Activated CD4-positive, alpha-beta T cell treated with anti-CD3 and anti-CD28 coated beads for 36 hours (primary cell): ENCODE data around the gene SECTM1. TPM values are rescaled to one million over a fixed set of nuclear protein-coding genes. Genes with fewer than 3 reads are reported as not detected.
A peak's percentile ranks its signal among the peaks of the same experiment; 100 is the strongest.

Source experiments
- ATAC-seq: fragments of 200-7000 bp; cut with Tn5 transposase; one replicate; pipeline ENCODE4 v1.10.0; 2021; ENCODE audit warnings: mild to moderate bottlenecking, moderate library complexity
- CTCF ChIA-PET: fragments of 350-600 bp; sonication (Branson Sonifier 250); formaldehyde crosslinking; loops from one replicate; lab custom pipeline; 2021; ENCODE audit warnings: antibody characterized with exemption; lab: Charles Lee
- POLR2A ChIA-PET: fragments of 350-600 bp; sonication (Branson Sonifier 250); formaldehyde crosslinking; loops from one replicate; lab custom pipeline; 2021; ENCODE audit warnings: antibody characterized with exemption, inconsistent platforms; lab: Charles Lee
- DNase-seq: peaks from one replicate; pipeline ENCODE4 v3.0.0-alpha.2; 2020
- H3K27ac Mint-ChIP-seq: one replicate; pipeline ENCODE4 v1.8.0; 2021; ENCODE audit warnings: mixed read lengths
- H3K27me3 Mint-ChIP-seq: one replicate; pipeline ENCODE4 v1.8.0; 2021; ENCODE audit warnings: mixed read lengths
- H3K36me3 Mint-ChIP-seq: one replicate; pipeline ENCODE4 v1.8.0; 2021; ENCODE audit warnings: low read depth, mixed read lengths
- H3K4me1 Mint-ChIP-seq: one replicate; pipeline ENCODE4 v1.8.0; 2021; ENCODE audit warnings: mixed read lengths
- H3K4me3 Mint-ChIP-seq: one replicate; pipeline ENCODE4 v1.8.0; 2021; ENCODE audit warnings: mild to moderate bottlenecking, moderate library complexity, mixed read lengths
- H3K9me3 Mint-ChIP-seq: one replicate; pipeline ENCODE4 v1.8.0; 2021; ENCODE audit warnings: low read depth, mixed read lengths
- intact Hi-C, 2 experiments: fragments of 100-400 bp; cut with DNase I in 1 of 2; cut with micrococcal nuclease in 1 of 2; formaldehyde crosslinking; loops; one replicate each; pipeline versions ENCODE4 v1.14.2 to v1.15.1; 2022 to 2024; cut with DNase I, micrococcal nuclease
- total RNA-seq, 2 experiments: library from RNA; stranded (reverse); gene quantifications; one replicate each; pipeline ENCODE4 v1.2.3, GENCODE V29; 2021

SECTM1 gene
- total RNA-seq, 2 experiments from 2014 or later: 9.0 to 10.9 TPM

GRCh38 chr17:82294064-82294773 is 39.3 kb downstream of the SECTM1 start:
- H3K27me3 Mint-ChIP-seq: no peaks in the 10 kb centered on the region
- POLR2A ChIA-PET: interaction anchor here (0.9 to 1.1 kb wide), 2 partner anchors 9 to 11 kb away, joined by 3 to 4 read pairs; no protein-coding TSS in a partner anchor
- peak overlapping the region; percentile 79 for H3K4me3 Mint-ChIP-seq
- H3K27ac Mint-ChIP-seq: peak overlapping the region; percentile 90
- H3K9me3 Mint-ChIP-seq: peaks cover 2% of the 10 kb centered on the region
- peaks cover 60% of the 10 kb centered on the region for H3K4me1 Mint-ChIP-seq
- CTCF ChIA-PET: interaction anchor here (1.1 kb wide), 1 partner anchor 12 kb away, joined by 3 read pairs; no protein-coding TSS in a partner anchor
- ATAC-seq: no peak
- DNase-seq: no peak
- H3K36me3 Mint-ChIP-seq: peaks cover 16% of the 10 kb centered on the region
- intact Hi-C loops: loop anchor here (10.0 kb wide), 4 partner anchors 169 to 779 kb away; partner anchors contain the start of genes ACTG1 (in 1 of the 2) and MAFG (in 1 of the 2)

- peaks cover 16% of the 10 kb centered on the region for H3K36me3 Mint-ChIP-seq
- H3K4me3 Mint-ChIP-seq: peak overlapping the region; percentile 78
- H3K4me1 Mint-ChIP-seq: peaks cover 71% of the 10 kb centered on the region
Measured at GRCh38 chr17:82292251-82293154, 41.1 kb downstream of the SECTM1 start.

DNA sequence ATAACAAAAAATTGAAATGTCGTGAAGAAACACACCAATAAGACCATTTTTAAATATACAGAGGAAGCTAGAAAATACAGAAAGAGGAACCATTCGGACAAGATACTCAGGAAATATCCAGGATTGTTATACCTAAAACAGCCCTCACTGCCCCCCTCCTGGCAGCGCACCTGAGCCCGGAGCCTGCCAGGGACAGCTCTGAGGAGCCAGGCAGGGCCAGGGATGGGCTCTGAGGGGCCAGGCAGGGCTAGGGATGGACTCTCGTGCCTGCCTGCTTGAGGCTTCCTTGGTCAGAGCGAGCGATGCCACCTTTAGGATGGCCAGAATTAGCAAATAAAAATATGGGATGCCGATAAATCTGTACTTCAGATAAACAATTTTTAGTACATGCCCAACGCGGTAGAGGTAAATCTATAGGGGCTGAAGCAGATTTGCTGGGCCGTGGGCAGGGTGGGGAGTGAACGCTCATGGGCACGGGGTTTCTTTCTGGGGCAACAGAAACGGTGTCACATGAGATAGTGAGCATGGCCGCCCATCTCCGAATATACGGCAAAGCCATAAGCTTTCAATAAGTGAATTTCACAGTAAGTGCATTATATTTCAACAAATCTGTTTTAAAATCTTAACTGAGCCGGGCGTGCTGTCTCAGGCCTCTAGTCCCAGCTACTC is 41.9 kb downstream of the SECTM1 start:
- intact Hi-C loops: loop anchor here (1.0 to 10.0 kb wide), 8 partner anchors 18 to 777 kb away; partner anchors contain the start of genes ACTG1 (in 1 of the 2), CSNK1D (in 1 of the 2), MAFG (in 1 of the 2) and SLC16A3 (in 1 of the 2)
- peak overlapping the region; percentile 78 for H3K4me3 Mint-ChIP-seq
- POLR2A ChIA-PET: interaction anchor here (0.9 to 2.5 kb wide), 5 partner anchors 8 to 29 kb away, joined by 3 to 12 read pairs (median 10); no protein-coding TSS in a partner anchor
- CTCF ChIA-PET: interaction anchor here (0.5 to 1.5 kb wide), 5 partner anchors 9 to 86 kb away, joined by 3 to 5 read pairs (median 4); partner anchors contain the start of gene CD7
- H3K9me3 Mint-ChIP-seq: peaks cover 2% of the 10 kb centered on the region
- H3K36me3 Mint-ChIP-seq: peaks cover 16% of the 10 kb centered on the region
- ATAC-seq (no peak), DNase-seq (no peak)
- peak overlapping the region; percentile 59 for H3K27ac Mint-ChIP-seq
- H3K4me1 Mint-ChIP-seq: peaks cover 71% of the 10 kb centered on the region
- no peaks in the 10 kb centered on the region for H3K27me3 Mint-ChIP-seq

More at GRCh38 chr17:82292251-82293154, 41.1 kb downstream of the SECTM1 start:
- H3K9me3 Mint-ChIP-seq: peaks cover 2% of the 10 kb centered on the region
- ChIA-PET POLR2A (interaction anchor here (0.6 to 2.5 kb wide), 9 partner anchors 9 to 1171 kb away, joined by 3 to 12 read pairs (median 10); partner anchors contain the start of genes CD7 and CSNK1D), CTCF (interaction anchor here (0.7 to 1.5 kb wide), 6 partner anchors 9 to 630 kb away, joined by 3 to 5 read pairs (median 4); partner anchors contain the start of gene CD7)
- intact Hi-C loops: loop anchor here (1.0 to 10.0 kb wide), 8 partner anchors 19 to 778 kb away; partner anchors contain the start of genes ACTG1 (in 1 of the 2), CSNK1D (in 1 of the 2), MAFG (in 1 of the 2) and SLC16A3 (in 1 of the 2)
- H3K27ac Mint-ChIP-seq: peak overlapping the region; percentile 85
- DNase-seq: peak; percentile 96
- no peaks in the 10 kb centered on the region for H3K27me3 Mint-ChIP-seq
- peak; percentile 89 for ATAC-seq

DNA sequence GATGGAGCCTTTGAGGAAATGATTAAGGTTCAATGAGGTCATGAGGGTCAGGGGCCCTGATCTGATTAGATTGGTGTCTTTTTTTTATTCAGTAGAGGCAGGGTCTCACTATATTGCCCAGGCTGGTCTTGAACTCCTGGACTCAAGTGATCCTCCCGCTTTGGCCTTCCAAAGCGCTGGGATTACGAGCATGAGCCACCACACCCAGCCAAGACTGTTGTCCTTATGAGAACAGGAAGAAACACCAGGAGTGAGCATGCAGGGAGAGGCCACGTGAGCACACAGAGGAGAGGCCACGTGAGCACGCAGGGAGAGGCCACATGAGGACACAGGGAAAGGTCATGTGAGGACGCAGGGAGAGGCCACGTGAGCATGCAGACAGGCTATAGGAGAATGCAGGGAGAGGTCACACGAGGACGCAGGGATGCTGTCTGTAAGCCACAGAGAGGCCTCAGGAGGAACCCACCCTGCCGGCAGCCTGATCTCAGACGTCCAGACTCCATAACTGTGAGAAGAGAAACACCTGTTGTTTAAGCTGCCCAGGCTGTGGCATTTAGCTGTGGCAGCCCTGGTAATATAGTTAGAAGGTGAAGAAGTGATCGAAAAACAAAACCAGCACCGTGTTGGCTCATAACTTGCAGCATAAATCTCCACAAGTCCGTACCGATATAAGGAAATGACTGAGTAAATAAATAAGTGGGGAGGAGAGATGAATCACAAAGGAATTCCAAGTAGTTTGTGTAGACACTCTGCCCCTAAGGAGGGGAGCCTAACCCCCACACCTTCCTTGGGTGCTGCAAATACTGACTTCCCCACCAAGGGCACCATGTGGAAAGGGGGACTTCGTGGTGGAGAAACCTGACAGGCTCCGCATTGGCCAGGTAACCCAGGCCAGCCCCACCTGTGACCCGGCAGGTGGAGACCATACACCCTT is 45.4 kb downstream of the SECTM1 start:
- ATAC-seq: no peak
- Mint-ChIP-seq H3K9me3 (no peaks in the 10 kb centered on the region), H3K4me3 (no peak overlapping the region), H3K36me3 (no peaks in the 10 kb centered on the region), H3K27ac (peak overlapping the region; percentile 66), H3K27me3 (no peaks in the 10 kb centered on the region), H3K4me1 (peaks cover 52% of the 10 kb centered on the region)
- ChIA-PET POLR2A (interaction anchor here (1.1 kb wide), 1 partner anchor 10 kb away, joined by 3 read pairs; no protein-coding TSS in a partner anchor), CTCF (interaction anchor here (0.6 to 0.8 kb wide), 2 partner anchors 29 to 654 kb away, joined by 3 to 5 read pairs; partner anchors contain the start of gene CD7)
- DNase-seq: no peak
- intact Hi-C loops: loop anchor here in 1 of 2 experiments (2.0 kb wide), 1 partner anchor 15 kb away; the partner anchor contains the start of gene CSNK1D

- Mint-ChIP-seq H3K4me1 (peaks cover 59% of the 10 kb centered on the region), H3K4me3 (no peak overlapping the region), H3K9me3 (no peaks in the 10 kb centered on the region), H3K36me3 (no peaks in the 10 kb centered on the region), H3K27me3 (no peaks in the 10 kb centered on the region), H3K27ac (peak overlapping the region; percentile 66)
- DNase-seq: no peak
- no peak for ATAC-seq
- CTCF ChIA-PET: interaction anchor here (0.6 kb wide), 1 partner anchor 653 kb away, joined by 5 read pairs; no protein-coding TSS in a partner anchor
- POLR2A ChIA-PET: no interaction called here
- intact Hi-C loops: no loop called here
Measured at GRCh38 chr17:82287013-82287867, 46.3 kb downstream of the SECTM1 start.

DNA sequence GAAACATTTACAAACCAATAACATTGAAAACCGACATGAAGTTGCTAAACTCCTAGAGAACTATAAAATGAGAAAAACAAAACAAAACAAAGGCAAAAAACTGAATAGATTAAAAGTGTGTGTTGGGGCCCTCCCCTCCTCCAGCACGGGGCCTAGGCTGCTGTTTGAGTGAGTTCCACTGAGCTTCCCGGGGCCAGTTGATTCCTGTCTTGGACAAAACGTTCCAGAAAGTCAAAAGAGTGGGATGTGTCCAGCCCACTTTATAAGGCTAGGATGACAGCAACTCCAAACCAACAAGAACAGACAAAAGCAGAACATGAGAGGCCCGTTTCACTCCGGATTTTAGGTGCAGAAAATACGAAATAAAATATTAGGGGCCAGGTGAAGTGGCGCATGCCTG is 48.4 kb downstream of the SECTM1 start:
- no peaks in the 10 kb centered on the region for H3K27me3 Mint-ChIP-seq
- ATAC-seq (no peak), DNase-seq (no peak)
- intact Hi-C loops: no loop called here
- peaks cover 61% of the 10 kb centered on the region for H3K4me1 Mint-ChIP-seq
- no peak overlapping the region for H3K27ac Mint-ChIP-seq
- H3K9me3 Mint-ChIP-seq: no peaks in the 10 kb centered on the region
- no peaks in the 10 kb centered on the region for H3K36me3 Mint-ChIP-seq
- POLR2A ChIA-PET: interaction anchor here (1.3 kb wide), 1 partner anchor 14 kb away, joined by 3 read pairs; no protein-coding TSS in a partner anchor
- no peak overlapping the region for H3K4me3 Mint-ChIP-seq
- CTCF ChIA-PET: interaction anchor here (0.6 to 1.8 kb wide), 2 partner anchors 11 to 142 kb away, joined by 5 read pairs; no protein-coding TSS in a partner anchor

DNA sequence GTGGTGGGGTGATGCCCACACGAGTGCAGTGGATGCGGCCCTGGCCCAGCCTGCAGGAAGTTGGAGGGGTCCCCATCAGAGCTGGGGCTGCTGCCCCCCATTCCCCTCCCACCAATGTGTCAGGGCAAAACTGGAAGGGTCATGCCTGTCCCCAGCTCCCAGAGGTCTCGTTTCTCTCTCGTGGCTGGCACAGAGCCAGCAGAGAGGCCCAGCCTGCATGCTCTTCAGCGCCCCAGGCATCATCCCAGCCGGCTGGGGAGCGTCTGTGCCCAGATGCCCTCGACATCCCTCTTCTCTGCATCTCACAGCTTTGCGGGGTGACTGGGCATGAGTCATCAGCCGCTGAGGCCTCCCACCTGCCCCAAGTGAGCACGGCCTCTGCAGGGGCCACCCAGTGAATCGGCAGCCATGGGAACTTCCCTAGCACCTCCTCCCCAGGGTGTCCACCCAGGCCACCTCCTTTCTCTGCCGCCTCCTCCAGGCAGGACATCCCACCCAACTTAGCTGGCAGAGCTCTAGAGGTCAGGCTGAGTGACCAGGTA is 50.3 kb downstream of the SECTM1 start:
- Mint-ChIP-seq H3K4me3 (no peak overlapping the region), H3K9me3 (no peaks in the 10 kb centered on the region), H3K27me3 (no peaks in the 10 kb centered on the region), H3K27ac (peak overlapping the region; percentile 77), H3K4me1 (peaks cover 43% of the 10 kb centered on the region), H3K36me3 (no peaks in the 10 kb centered on the region)
- ATAC-seq: peak; percentile 93
- ChIA-PET POLR2A (interaction anchor here (0.7 to 2.0 kb wide), 8 partner anchors 9 to 34 kb away, joined by 3 to 12 read pairs (median 4); partner anchors contain the start of genes CD7 and CSNK1D), CTCF (interaction anchor here (0.7 to 1.7 kb wide), 6 partner anchors 14 to 71 kb away, joined by 3 to 7 read pairs (median 4); no protein-coding TSS in a partner anchor)
- intact Hi-C loops: no loop called here
- DNase-seq: peak; percentile 87

DNA sequence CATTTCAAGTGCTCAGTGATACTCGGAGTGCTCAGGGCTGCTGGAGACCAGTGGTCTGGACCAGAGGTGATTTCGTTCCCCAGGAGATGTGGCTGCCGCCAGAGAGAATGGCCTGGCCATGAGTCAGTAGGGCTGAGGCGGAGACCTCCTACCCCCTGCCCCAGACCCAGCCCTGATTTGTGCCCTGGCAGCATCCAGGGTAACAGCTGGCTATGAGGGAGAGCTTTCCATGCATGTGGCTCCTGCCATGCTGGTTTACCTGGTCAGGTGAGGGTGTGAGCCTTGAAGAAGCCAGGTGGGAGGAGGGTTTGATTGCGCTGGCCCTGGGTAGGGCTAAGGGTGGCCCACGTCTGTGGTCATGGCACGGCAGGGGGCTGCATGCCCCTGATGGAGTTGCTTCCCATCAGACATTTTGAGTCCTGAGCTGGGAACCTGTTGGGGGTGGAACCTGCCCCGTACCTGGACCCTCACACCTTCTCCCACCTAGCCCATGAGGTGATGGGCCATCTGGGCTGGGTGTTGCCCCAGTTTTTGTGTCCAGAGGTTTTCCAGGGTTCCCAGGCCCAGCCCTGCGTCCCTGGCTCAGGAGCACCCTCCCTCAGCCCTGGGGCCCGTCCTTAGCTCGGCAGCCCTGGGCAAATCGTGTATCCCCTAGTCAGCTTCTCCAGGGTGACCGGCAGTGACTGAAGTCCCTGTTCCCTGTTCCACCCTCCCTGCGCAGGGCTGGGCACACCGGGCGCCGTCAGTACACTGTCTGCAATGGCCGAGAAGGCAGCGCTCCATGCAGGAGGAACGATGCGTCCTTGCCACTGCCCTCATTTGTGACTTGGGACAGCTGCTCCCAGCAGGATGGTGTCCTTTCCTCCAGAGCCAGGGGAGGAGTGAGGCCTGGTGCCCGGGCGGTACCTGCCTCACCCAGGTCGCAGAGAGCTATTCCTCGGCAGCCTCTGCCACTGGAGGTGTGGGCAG is 51.0 kb downstream of the SECTM1 start:
- H3K27me3 Mint-ChIP-seq: no peaks in the 10 kb centered on the region
- no peak for DNase-seq
- H3K9me3 Mint-ChIP-seq: no peaks in the 10 kb centered on the region
- ChIA-PET CTCF (interaction anchor here (1.0 to 1.7 kb wide), 6 partner anchors 10 to 71 kb away, joined by 3 to 7 read pairs (median 4); no protein-coding TSS in a partner anchor), POLR2A (interaction anchor here (0.7 to 2.0 kb wide), 8 partner anchors 9 to 35 kb away, joined by 3 to 12 read pairs (median 4); partner anchors contain the start of genes CD7 and CSNK1D)
- no peak overlapping the region for H3K27ac Mint-ChIP-seq
- H3K4me3 Mint-ChIP-seq: no peak overlapping the region
- ATAC-seq: peak; percentile 6
- peaks cover 36% of the 10 kb centered on the region for H3K4me1 Mint-ChIP-seq
- intact Hi-C loops: no loop called here
- H3K36me3 Mint-ChIP-seq: no peaks in the 10 kb centered on the region
